Heart left ventricle (tissue), 13 donors: ENCODE data around the gene URM1.

Experiments
- CTCF ChIP-seq, 12 donors: fragments of 200-600 bp; sonication (generic) in 4 of 12; IDR thresholded peaks; one replicate each; pipeline versions ENCODE4 v1.5.0 to v1.8.0; 2018 to 2022; ENCODE audit warnings: antibody characterized with exemption in 12 of 12, mild to moderate bottlenecking in 5 of 12
- POLR2A ChIP-seq, 2 donors: fragments of 450-650 bp; IDR thresholded peaks; one replicate each; pipeline ENCODE4 v1.6.1; 2017; ENCODE audit warnings: antibody characterized with exemption in 2 of 2, mild to moderate bottlenecking in 2 of 2, moderate library complexity in 2 of 2
- donor health status: ischemic (EF 13 %, LVEDD 7.1; RV severe dilation, severe dysfunction).
- donor health status: DM: no; HTN: yes; CAD: no.
- donor health status: DM: no; HTN: no; CAD: no.
- donor health status: ischemic (EF 25% LVEDD 6.9; RV normal size, moderate dysfunction).
- donor health status: ischemic (EF 25% LVEDD 5.7; RV mildly dilated, moderate dysfunction).
- donor health status: ischemic (EF 35%, LVEDD 5.7; RV mildly dilated, moderate dysfunction).
- donor health status: nonischemic (EF 11% LVEDD 7.7; RV severe dilation, severe dysfunction).
- donor health status: DM: yes; HTN: yes; CAD: no.
- donor health status: PGD.
- donor health status: ischemic (EF 29% LVEDD 5.4; RV normal size, mild dysfunction).
- donor health status: nonischemic (EF 23%, LVEDD 6.1; RV moderate dilation, normal function).

- TF ChIP-seq POLR2A (IDR thresholded peaks at IDR 0.05) (no peak), CTCF (IDR thresholded peaks at IDR 0.05) (no peak)
Measured at GRCh38 chr9:128349772-128350171, 21.4 kb upstream of the URM1 start.
